HFFc6 (cell line): ENCODE measurements around the gene PAFAH2. TPM values are rescaled to one million over a fixed set of nuclear protein-coding genes. Genes with fewer than 3 reads are reported as not detected.
A peak's percentile ranks its signal among the peaks of the same experiment; 100 is the strongest.

Source experiments
- DNase-seq: peaks from one replicate; pipeline ENCODE4 v3.0.0-alpha.2; 2018
- H3K27ac Mint-ChIP-seq: 2 replicates; pipeline ENCODE4 v1.8.0; 2020; ENCODE audit warnings: mild to moderate bottlenecking, mixed read lengths
- H3K27me3 Mint-ChIP-seq: 2 replicates; pipeline ENCODE4 v1.8.0; 2021; ENCODE audit warnings: mild to moderate bottlenecking, moderate library complexity, mixed read lengths; ENCODE audit not compliant: insufficient read depth
- H3K36me3 Mint-ChIP-seq: 2 replicates; pipeline ENCODE4 v1.8.0; 2021; ENCODE audit warnings: low read depth, mixed read lengths
- H3K4me1 Mint-ChIP-seq: 2 replicates; pipeline ENCODE4 v1.8.0; 2020; ENCODE audit warnings: low read depth, mixed read lengths
- H3K4me3 Mint-ChIP-seq: 2 replicates; pipeline ENCODE4 v1.8.0; 2020; ENCODE audit warnings: mild to moderate bottlenecking, moderate library complexity, mixed read lengths
- H3K9me3 Mint-ChIP-seq: 2 replicates; pipeline ENCODE4 v1.8.0; 2020; ENCODE audit warnings: mild to moderate bottlenecking, mixed read lengths
- total RNA-seq, 6 experiments: library from RNA; stranded (reverse); fragmentation: NEBNext Ultra II Directional; extraction: Animal tissue kit (Norgen Biotek cat#: 25700); gene quantifications; 2 replicates in 1 of 6; 3 replicates in 5 of 6; pipeline ENCODE4 v1.2.3, GENCODE V29; 2021
- TF ChIP-seq, protein P1 (sequence below): fragments of 200-600 bp; sonication (generic); IDR thresholded peaks from 2 replicates; pipeline ENCODE4 v1.5.0; 2021; ENCODE audit warnings: antibody characterized with exemption, mild to moderate bottlenecking

The PAFAH2 gene
- total RNA-seq, 6 experiments from 2014 or later, result 9.4 to 14.0 (median 10.0) TPM

DNA sequence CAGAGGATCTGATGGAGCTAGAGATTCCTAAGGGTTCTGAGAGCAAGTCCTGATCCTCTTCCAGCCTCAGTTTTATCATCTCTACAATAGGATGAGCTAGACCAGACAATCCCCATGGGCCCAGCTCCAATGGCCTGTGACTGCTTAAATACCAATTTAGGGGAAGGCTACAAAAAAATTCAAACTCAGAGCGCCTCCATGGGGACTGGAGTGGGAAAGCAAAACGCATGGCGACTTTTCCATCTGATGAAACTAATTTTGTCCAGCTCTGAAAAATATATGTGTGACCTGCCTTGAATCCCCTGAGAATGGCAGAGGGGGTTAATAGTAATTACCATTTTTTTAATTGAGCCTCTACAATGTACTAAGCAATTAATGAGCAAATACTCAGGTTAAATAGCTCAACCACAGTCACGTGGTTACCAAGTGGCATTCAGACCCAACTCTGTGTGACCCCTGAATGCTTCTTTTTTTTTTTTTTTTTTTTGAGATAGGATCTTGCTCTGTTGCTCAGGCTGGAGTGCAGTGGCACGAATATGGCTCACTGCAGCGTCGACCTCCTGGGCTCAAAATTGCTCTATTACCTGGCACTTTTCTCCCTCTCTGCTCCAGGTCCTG, 32.1 kb upstream of the PAFAH2 start:
- no peak for DNase-seq
- no peaks in the 10 kb centered on the region for H3K9me3 Mint-ChIP-seq
- TF ChIP-seq, protein P1, sequence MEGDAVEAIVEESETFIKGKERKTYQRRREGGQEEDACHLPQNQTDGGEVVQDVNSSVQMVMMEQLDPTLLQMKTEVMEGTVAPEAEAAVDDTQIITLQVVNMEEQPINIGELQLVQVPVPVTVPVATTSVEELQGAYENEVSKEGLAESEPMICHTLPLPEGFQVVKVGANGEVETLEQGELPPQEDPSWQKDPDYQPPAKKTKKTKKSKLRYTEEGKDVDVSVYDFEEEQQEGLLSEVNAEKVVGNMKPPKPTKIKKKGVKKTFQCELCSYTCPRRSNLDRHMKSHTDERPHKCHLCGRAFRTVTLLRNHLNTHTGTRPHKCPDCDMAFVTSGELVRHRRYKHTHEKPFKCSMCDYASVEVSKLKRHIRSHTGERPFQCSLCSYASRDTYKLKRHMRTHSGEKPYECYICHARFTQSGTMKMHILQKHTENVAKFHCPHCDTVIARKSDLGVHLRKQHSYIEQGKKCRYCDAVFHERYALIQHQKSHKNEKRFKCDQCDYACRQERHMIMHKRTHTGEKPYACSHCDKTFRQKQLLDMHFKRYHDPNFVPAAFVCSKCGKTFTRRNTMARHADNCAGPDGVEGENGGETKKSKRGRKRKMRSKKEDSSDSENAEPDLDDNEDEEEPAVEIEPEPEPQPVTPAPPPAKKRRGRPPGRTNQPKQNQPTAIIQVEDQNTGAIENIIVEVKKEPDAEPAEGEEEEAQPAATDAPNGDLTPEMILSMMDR, result peak; percentile 47
- H3K27me3 Mint-ChIP-seq, result peaks cover 4% of the 10 kb centered on the region; the same call in 1 of the 2 replicates
- peaks cover 8% of the 10 kb centered on the region; the same call in 1 of the 2 replicates for H3K36me3 Mint-ChIP-seq
- H3K27ac Mint-ChIP-seq, result no peak overlapping the region
- peaks cover 52% of the 10 kb centered on the region for H3K4me1 Mint-ChIP-seq
- H3K4me3 Mint-ChIP-seq, result no peak overlapping the region

DNA sequence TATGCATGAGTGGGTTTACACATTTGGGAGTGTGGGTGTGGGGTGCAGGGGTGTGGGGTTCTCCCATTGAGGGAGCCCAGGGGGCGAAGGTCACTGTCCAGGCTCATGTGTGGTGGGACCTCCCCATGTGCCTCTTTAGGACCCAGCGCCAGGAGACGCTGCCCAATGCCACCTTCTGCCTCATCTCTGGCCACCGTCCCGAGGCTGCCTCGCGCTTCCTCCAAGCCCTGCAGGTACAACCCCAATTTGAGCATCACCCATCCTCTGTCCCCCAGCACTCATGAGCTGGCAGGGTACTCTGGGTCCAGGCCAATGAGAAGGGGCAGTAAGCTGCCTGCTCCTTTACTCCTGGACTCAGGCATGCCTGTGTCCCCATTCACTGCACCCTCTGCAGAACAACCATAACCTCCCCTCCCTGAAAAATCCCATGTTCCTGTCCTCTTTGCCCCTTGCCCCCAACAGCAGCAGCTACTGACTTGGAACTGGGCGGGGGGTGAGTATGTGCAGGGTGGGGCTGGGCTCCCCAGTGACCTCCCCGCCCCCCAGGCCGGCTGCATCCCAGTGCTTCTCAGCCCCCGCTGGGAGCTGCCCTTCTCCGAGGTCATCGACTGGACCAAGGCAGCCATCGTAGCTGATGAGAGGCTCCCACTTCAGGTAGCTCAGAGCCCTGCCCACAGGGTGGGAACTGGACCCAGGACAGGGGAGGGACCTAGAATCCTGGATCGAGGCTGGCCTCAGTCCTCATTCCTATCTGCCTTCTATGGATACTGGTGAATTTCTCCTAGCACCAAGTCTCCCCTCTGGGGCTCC, 31.4 kb upstream of the PAFAH2 start:
- no peak overlapping the region for H3K4me3 Mint-ChIP-seq
- peaks cover 52% of the 10 kb centered on the region for H3K4me1 Mint-ChIP-seq
- H3K36me3 Mint-ChIP-seq, result peaks cover 8% of the 10 kb centered on the region; the same call in 1 of the 2 replicates
- no peak for DNase-seq
- H3K27ac Mint-ChIP-seq, result no peak overlapping the region
- H3K27me3 Mint-ChIP-seq, result peaks cover 3% of the 10 kb centered on the region; the same call in 1 of the 2 replicates
- H3K9me3 Mint-ChIP-seq, result no peaks in the 10 kb centered on the region
- TF ChIP-seq, protein P1, result no peak

- no peak for DNase-seq
- Mint-ChIP-seq H3K27ac (no peak overlapping the region), H3K4me1 (peaks cover 55% of the 10 kb centered on the region), H3K9me3 (no peaks in the 10 kb centered on the region), H3K27me3 (peaks cover 3% of the 10 kb centered on the region; the same call in 1 of the 2 replicates), H3K4me3 (no peak overlapping the region), H3K36me3 (peaks cover 8% of the 10 kb centered on the region; the same call in 1 of the 2 replicates)
- TF ChIP-seq, protein P1, result no peak
Measured at GRCh38 chr1:26028490-26028980, 30.7 kb upstream of the PAFAH2 start.

- no peaks in the 10 kb centered on the region for H3K9me3 Mint-ChIP-seq
- TF ChIP-seq, protein P1, result no peak
- DNase-seq, result no peak
- 0 out of 2 replicates have a peak overlapping the region, but pooled peaks have one; percentile 15 for H3K4me3 Mint-ChIP-seq
- H3K27ac Mint-ChIP-seq, result peak overlapping the region; percentile 41
- H3K27me3 Mint-ChIP-seq, result peaks cover 3% of the 10 kb centered on the region; the same call in 1 of the 2 replicates
- peaks cover 8% of the 10 kb centered on the region; the same call in 1 of the 2 replicates for H3K36me3 Mint-ChIP-seq
- H3K4me1 Mint-ChIP-seq, result peaks cover 61% of the 10 kb centered on the region
Measured at GRCh38 chr1:26027716-26028489, 30.0 kb upstream of the PAFAH2 start.

- TF ChIP-seq, protein P1, result no peak
- no peak overlapping the region; the same call in 1 of the 2 replicates for H3K4me3 Mint-ChIP-seq
- no peaks in the 10 kb centered on the region; the same call in 1 of the 2 replicates for H3K27me3 Mint-ChIP-seq
- peaks cover 2% of the 10 kb centered on the region; the same call in 1 of the 2 replicates for H3K36me3 Mint-ChIP-seq
- no peaks in the 10 kb centered on the region for H3K9me3 Mint-ChIP-seq
- peaks cover 60% of the 10 kb centered on the region for H3K4me1 Mint-ChIP-seq
- DNase-seq, result no peak
- H3K27ac Mint-ChIP-seq, result no peak overlapping the region; the same call in 1 of the 2 replicates
Measured at GRCh38 chr1:26025517-26025916, 27.7 kb upstream of the PAFAH2 start.
